Epithelial cell of proximal tubule (primary cell): Measurements from ENCODE around the gene PROM1. TPM values are rescaled to one million over a fixed set of nuclear protein-coding genes. Genes with fewer than 3 reads are reported as not detected.

Experiments used
- DNase-seq: peaks from one replicate; pipeline ENCODE4 v3.0.0-alpha.2; 2011; ENCODE audit warnings: low read depth
- H3K4me3 ChIP-seq: 2 replicates; pipeline ENCODE4 v1.5.1; 2011; ENCODE audit warnings: low read depth, mild to moderate bottlenecking, low read length
- total RNA-seq: library from RNA; depleted of rRNA; stranded (reverse); fragments of >200 nt; gene quantifications from 2 replicates; pipeline ENCODE4 v1.2.3, GENCODE V29; 2015
- TF ChIP-seq, protein P1 (sequence below): conservative IDR thresholded peaks from 2 replicates; pipeline ENCODE4 v1.5.1; 2012; ENCODE audit warnings: low read depth, mild to moderate bottlenecking, low read length

PROM1 gene
- total RNA-seq, 1 donor from 2014 or later, result 69.6 TPM

DNA sequence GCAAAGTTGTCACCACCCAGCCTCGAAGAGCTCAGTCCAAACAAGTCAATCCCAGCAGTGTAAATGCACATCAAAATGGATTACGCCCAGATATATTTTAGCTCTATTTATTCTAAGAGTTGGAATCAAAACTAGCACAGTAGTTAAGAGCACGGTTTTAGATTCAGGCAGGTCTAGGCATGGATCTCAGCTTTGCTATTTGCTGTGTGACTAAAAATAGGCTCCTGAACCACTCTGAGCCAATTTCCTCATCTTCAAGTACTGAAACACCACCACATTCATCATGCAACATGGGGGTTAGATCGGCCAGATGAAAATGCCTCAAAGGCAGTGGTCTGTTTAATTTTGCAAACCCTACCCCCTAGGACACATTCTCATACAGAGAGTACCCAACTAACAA, 65.0 kb downstream of the PROM1 start:
- no peak overlapping the region for H3K4me3 ChIP-seq
- TF ChIP-seq, protein P1, sequence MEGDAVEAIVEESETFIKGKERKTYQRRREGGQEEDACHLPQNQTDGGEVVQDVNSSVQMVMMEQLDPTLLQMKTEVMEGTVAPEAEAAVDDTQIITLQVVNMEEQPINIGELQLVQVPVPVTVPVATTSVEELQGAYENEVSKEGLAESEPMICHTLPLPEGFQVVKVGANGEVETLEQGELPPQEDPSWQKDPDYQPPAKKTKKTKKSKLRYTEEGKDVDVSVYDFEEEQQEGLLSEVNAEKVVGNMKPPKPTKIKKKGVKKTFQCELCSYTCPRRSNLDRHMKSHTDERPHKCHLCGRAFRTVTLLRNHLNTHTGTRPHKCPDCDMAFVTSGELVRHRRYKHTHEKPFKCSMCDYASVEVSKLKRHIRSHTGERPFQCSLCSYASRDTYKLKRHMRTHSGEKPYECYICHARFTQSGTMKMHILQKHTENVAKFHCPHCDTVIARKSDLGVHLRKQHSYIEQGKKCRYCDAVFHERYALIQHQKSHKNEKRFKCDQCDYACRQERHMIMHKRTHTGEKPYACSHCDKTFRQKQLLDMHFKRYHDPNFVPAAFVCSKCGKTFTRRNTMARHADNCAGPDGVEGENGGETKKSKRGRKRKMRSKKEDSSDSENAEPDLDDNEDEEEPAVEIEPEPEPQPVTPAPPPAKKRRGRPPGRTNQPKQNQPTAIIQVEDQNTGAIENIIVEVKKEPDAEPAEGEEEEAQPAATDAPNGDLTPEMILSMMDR, result no peak
- no peak for DNase-seq

DNA sequence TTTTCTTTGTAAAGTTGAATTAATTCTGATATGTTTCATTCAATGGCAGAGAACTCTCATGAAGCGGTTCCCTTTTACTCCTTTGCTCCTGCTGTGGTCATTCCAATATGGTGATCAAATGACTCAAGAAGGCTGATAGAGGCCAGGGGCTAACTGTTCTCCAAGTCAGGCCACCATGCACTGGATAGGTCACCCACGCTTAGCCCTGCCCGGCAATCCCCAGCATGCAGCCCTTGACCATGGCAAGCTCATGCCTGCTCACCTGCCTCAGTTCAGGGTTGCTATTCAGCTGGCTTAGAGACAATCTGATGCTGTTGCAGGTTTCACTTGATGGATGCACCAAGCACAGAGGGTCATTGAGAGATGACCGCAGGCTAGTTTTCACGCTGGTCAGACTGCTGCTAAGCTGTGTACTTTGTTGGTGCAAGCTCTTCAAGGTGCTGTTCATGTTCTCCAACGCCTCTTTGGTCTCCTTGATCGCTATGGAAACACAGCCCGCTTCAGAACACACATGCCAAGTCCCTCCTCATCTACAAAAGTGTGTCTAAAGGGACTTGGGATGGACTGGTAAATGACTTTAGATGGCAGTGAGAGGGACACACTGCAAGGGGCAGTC, 65.7 kb downstream of the PROM1 start:
- H3K4me3 ChIP-seq, result no peak overlapping the region
- TF ChIP-seq, protein P1, result no peak
- no peak for DNase-seq

DNA sequence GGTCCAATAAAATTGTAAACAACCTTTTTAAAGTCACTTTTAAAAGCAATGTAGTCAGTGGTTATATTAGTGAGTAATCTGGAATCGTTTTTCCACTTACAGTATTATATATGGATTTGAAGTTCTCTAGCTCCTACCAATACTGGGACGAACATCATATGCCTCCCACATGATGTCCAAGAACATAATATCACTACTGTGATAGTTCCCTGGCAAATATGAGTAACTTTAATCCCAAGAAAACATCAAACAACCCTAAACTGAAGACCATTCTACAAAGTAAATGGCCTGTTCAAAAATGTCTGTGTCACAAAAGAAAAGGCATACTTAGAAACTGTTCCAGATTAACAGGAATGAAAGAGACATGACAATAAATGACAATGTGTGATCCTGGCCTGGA, 67.3 kb downstream of the PROM1 start:
- DNase-seq, result no peak
- TF ChIP-seq, protein P1, result no peak
- no peak overlapping the region for H3K4me3 ChIP-seq

DNA sequence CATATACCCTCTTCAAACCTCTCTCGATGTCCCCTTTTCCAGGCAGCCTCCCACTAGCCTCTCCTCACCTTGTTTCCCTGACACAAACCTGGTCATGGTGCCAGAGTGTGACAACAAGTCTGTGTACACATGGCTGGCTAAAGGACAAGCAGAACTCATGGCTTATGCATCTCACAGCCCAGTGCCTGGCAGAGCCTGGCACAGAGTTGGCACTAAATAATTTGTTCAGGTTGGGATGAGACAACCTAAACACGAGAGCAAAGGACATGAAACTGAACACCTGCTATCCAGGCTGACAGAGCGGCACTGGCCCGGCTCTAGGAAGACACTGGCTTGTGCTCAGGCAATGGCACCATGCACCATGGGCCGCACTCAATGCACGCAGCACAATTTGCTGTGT, 72.7 kb downstream of the PROM1 start:
- no peak overlapping the region for H3K4me3 ChIP-seq
- no peak for DNase-seq
- TF ChIP-seq, protein P1, result no peak

DNA sequence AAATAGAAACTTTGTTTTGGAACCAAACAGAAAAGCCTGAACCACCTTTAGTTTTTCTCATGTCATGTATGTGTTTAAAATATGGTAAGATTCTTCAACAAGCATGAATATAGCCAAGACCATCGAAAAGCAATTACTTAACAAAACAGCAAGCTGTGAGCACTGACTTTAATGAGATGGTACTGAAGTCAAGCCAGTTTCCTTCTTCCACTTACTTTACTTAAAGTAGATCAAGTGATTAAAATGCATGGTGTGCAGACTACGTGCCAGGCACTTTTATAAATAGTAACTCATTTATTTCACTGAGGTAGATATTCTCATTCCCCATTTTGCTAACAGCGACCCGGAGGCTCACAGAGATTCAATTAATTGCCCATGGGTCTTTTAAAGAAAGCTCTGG, 74.7 kb downstream of the PROM1 start:
- no peak for DNase-seq
- no peak overlapping the region for H3K4me3 ChIP-seq
- TF ChIP-seq, protein P1, result no peak

DNA sequence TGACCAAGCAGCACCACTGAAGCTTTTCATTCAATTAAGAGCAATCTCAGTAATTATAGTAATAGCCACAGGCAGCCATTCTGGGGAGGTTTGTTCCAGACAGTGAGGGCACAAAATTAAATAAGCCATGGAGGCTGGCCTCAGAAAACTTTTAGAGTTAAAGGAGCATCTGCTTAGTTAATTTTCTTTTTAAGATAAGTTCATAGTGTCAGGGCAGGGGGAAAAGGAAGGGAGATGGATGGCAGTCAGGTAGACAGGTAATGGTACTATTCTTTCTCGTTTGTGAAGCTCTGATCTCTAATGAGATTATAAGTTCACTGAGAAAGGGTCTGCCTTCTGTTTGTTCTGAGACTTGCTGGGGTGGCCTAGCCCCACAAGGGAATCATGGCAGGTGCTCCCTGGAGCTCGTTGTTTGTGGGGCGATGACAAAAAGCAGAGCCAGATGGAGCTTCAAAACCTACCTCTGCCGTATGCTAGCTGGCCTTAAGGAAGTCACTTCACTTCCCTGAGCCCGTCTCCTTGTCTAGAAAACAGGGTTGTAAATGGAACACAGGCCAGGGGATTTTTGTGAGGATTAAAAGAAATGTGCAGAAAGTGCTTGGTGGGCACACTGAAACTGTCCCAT, 76.2 kb downstream of the PROM1 start:
- TF ChIP-seq, protein P1, result no peak
- no peak for DNase-seq
- H3K4me3 ChIP-seq, result no peak overlapping the region
